MM.1S (cell line): ENCODE data around the gene APOA1.

Experiments
- DNase-seq: peaks from one replicate; pipeline ENCODE4 v3.0.0-alpha.2; 2015
- H2AFZ ChIP-seq: fragments of 300-600 bp; sonication (generic); 2 replicates; pipeline ENCODE4 v1.6.0; 2016; ENCODE audit warnings: antibody characterized with exemption, low read length
- H3F3A ChIP-seq: fragments of 300-600 bp; sonication (generic); 2 replicates; pipeline ENCODE4 v1.6.1; 2016; ENCODE audit warnings: mild to moderate bottlenecking, antibody characterized with exemption, low read length, moderate library complexity, mixed read lengths; ENCODE audit not compliant: insufficient read depth
- H3K27ac ChIP-seq: fragments of 300-600 bp; sonication (generic); 2 replicates; pipeline ENCODE4 v1.5.1; 2016; ENCODE audit warnings: mild to moderate bottlenecking, low read length
- H3K27me3 ChIP-seq: fragments of 300-600 bp; sonication (generic); replicated peaks from 2 replicates; pipeline ENCODE4 v1.6.0; 2016; ENCODE audit warnings: low read length; ENCODE audit not compliant: insufficient read depth
- H3K36me3 ChIP-seq: fragments of 300-600 bp; sonication (generic); replicated peaks from 2 replicates; pipeline ENCODE4 v1.6.1; 2016; ENCODE audit warnings: mild to moderate bottlenecking, low read length, mixed read lengths; ENCODE audit not compliant: insufficient read depth
- H3K4me1 ChIP-seq: fragments of 300-600 bp; sonication (generic); 2 replicates; pipeline ENCODE4 v1.6.1; 2016; ENCODE audit warnings: low read length, mixed read lengths
- H3K4me2 ChIP-seq: fragments of 300-600 bp; sonication (generic); 2 replicates; pipeline ENCODE4 v1.6.0; 2016; ENCODE audit warnings: low read depth, low read length
- H3K4me3 ChIP-seq: fragments of 300-600 bp; sonication (generic); 2 replicates; pipeline ENCODE4 v1.5.1; 2016; ENCODE audit warnings: low read length, mixed read lengths
- H3K79me2 ChIP-seq: fragments of 300-600 bp; sonication (generic); 2 replicates; pipeline ENCODE4 v1.6.1; 2016; ENCODE audit warnings: mixed run types, low read length, mixed read lengths
- H3K9ac ChIP-seq: fragments of 300-600 bp; sonication (generic); 2 replicates; pipeline ENCODE4 v1.6.1; 2016; ENCODE audit warnings: low read length, mixed read lengths
- H3K9me2 ChIP-seq: fragments of 300-600 bp; sonication (generic); replicated peaks from 2 replicates; pipeline ENCODE4 v1.6.1; 2016; ENCODE audit warnings: mild to moderate bottlenecking, low read length, mixed read lengths; ENCODE audit not compliant: insufficient read depth
- H3K9me3 ChIP-seq: fragments of 300-600 bp; sonication (generic); replicated peaks from 2 replicates; pipeline ENCODE4 v1.6.1; 2016; ENCODE audit warnings: mild to moderate bottlenecking, low read length, mixed read lengths; ENCODE audit not compliant: insufficient read depth
- H4K20me1 ChIP-seq: fragments of 300-600 bp; sonication (generic); 2 replicates; pipeline ENCODE4 v1.6.1; 2016; ENCODE audit warnings: mild to moderate bottlenecking, low read length, moderate library complexity, mixed read lengths; ENCODE audit not compliant: insufficient read depth
- CTCF ChIP-seq: fragments of 300-600 bp; sonication (generic); IDR thresholded peaks from 2 replicates; pipeline ENCODE4 v1.5.1; 2016; ENCODE audit warnings: antibody characterized with exemption, low read length, mixed read lengths
- EZH2 ChIP-seq: fragments of 300-600 bp; sonication (generic); optimal IDR thresholded peaks from 2 replicates; pipeline ENCODE3; 2017; ENCODE audit warnings: low read depth, mild to moderate bottlenecking, antibody characterized with exemption, low read length, mixed read lengths
- EZH2phosphoT487 ChIP-seq: fragments of 300-600 bp; sonication (generic); IDR thresholded peaks from 2 replicates; pipeline ENCODE4 v1.6.1; 2018; ENCODE audit warnings: antibody characterized with exemption, low read length

APOA1 gene

GRCh38 chr11:116833816-116834534, 3.4 kb downstream of the APOA1 start:
- Histone ChIP-seq H3K79me2 (no peaks in the 10 kb centered on the region), H3K4me1 (0 out of 2 replicates have a peak, but pooled peaks cover 3% of the 10 kb centered on the region), H3K27ac (no peak overlapping the region), H3K36me3 (no peaks in the 10 kb centered on the region), H4K20me1 (no peaks in the 10 kb centered on the region), H3K27me3 (no peaks in the 10 kb centered on the region), H3K9me2 (no peaks in the 10 kb centered on the region), H2AFZ (no peak overlapping the region), H3K9me3 (no peaks in the 10 kb centered on the region), H3K4me2 (no peak overlapping the region), H3K9ac (no peak overlapping the region), H3K4me3 (no peak overlapping the region), H3F3A (no peaks in the 10 kb centered on the region)
- TF ChIP-seq CTCF, result no peak
- TF ChIP-seq EZH2phosphoT487, result no peak
- TF ChIP-seq EZH2, result no peak
- DNase-seq, result no peak

- Histone ChIP-seq H3K4me3 (no peak overlapping the region), H3K9ac (no peak overlapping the region), H3K36me3 (no peaks in the 10 kb centered on the region), H3K27me3 (no peaks in the 10 kb centered on the region), H4K20me1 (no peaks in the 10 kb centered on the region), H3K9me3 (no peaks in the 10 kb centered on the region), H2AFZ (no peak overlapping the region), H3K4me2 (no peak overlapping the region), H3K9me2 (no peaks in the 10 kb centered on the region), H3F3A (no peaks in the 10 kb centered on the region), H3K27ac (no peak overlapping the region), H3K4me1 (0 out of 2 replicates have a peak, but pooled peaks cover 3% of the 10 kb centered on the region), H3K79me2 (no peaks in the 10 kb centered on the region)
- no peak for TF ChIP-seq CTCF
- TF ChIP-seq EZH2, result no peak
- no peak for TF ChIP-seq EZH2phosphoT487
- DNase-seq, result no peak
These were observed 4.0 kb downstream of the APOA1 start for GRCh38 chr11:116833491-116833815.

- Histone ChIP-seq H4K20me1 (no peaks in the 10 kb centered on the region), H3K4me2 (no peak overlapping the region), H3K36me3 (no peaks in the 10 kb centered on the region), H3K27ac (no peak overlapping the region), H3K27me3 (no peaks in the 10 kb centered on the region), H3K4me1 (0 out of 2 replicates have a peak, but pooled peaks cover 3% of the 10 kb centered on the region), H2AFZ (no peak overlapping the region), H3F3A (no peaks in the 10 kb centered on the region), H3K9me3 (no peaks in the 10 kb centered on the region), H3K4me3 (no peak overlapping the region), H3K79me2 (no peaks in the 10 kb centered on the region), H3K9me2 (no peaks in the 10 kb centered on the region), H3K9ac (no peak overlapping the region)
- DNase-seq, result no peak
- TF ChIP-seq EZH2 (no peak), EZH2phosphoT487 (no peak), CTCF (no peak)
These were observed 4.8 kb downstream of the APOA1 start for GRCh38 chr11:116832350-116833290.
